A673 (cell line): ENCODE results near the gene P4HB. TPM values are rescaled to one million over a fixed set of nuclear protein-coding genes. Genes with fewer than 3 reads are reported as not detected.

ENCODE experiments used
- BruUV-seq: library from RNA; stranded (reverse); fragments of 400-500 nt; replicated peaks from 2 replicates; lab custom pipeline; 2021; lab: Mats Ljungman, UMichigan
- CTCF ChIA-PET: fragments of 300-600 bp; sonication (Branson Sonifier 250); formaldehyde crosslinking; loops from one replicate; lab custom pipeline; 2022; ENCODE audit warnings: antibody characterized with exemption; lab: Charles Lee
- POLR2A ChIA-PET: fragments of 300-600 bp; sonication (Branson Sonifier 250); formaldehyde crosslinking; loops from one replicate; lab custom pipeline; 2022; ENCODE audit warnings: antibody characterized with exemption; ENCODE audit not compliant: low non-redundant PET; lab: Charles Lee
- DNase-seq: peaks from one replicate; pipeline ENCODE4 v3.0.0-alpha.2; 2015; ENCODE audit warnings: low spot score
- H3K27ac ChIP-seq: fragments of 200-600 bp; sonication (generic); 2 replicates; pipeline ENCODE4 v1.5.1; 2016; ENCODE audit warnings: mixed run types, low read depth, mild to moderate bottlenecking, mixed read lengths, antibody characterized with exemption, low read length; ENCODE audit not compliant: poor library complexity, severe bottlenecking
- H3K27me3 ChIP-seq: fragments of 200-600 bp; sonication (generic); replicated peaks from 2 replicates; pipeline ENCODE4 v1.6.1; 2017; ENCODE audit warnings: mixed run types, low read depth, mild to moderate bottlenecking, mixed read lengths, antibody characterized with exemption, low read length; ENCODE audit not compliant: insufficient read depth, poor library complexity
- H3K36me3 ChIP-seq: fragments of 200-600 bp; sonication (generic); 2 replicates; pipeline ENCODE4 v1.6.1; 2016; ENCODE audit warnings: mixed run types, mild to moderate bottlenecking, mixed read lengths, antibody characterized with exemption, low read length; ENCODE audit not compliant: insufficient read depth, poor library complexity, severe bottlenecking
- H3K4me1 ChIP-seq: fragments of 200-600 bp; sonication (generic); 2 replicates; pipeline ENCODE4 v1.6.1; 2017; ENCODE audit warnings: mixed run types, mild to moderate bottlenecking, mixed read lengths, antibody characterized with exemption, low read length; ENCODE audit not compliant: insufficient read depth, poor library complexity, severe bottlenecking
- H3K4me3 ChIP-seq: fragments of 200-600 bp; sonication (generic); 2 replicates; pipeline ENCODE4 v1.5.1; 2016; ENCODE audit warnings: low read depth, mixed run types, mild to moderate bottlenecking, mixed read lengths, low read length; ENCODE audit not compliant: poor library complexity, severe bottlenecking
- H3K9me3 ChIP-seq: fragments of 200-600 bp; sonication (generic); 2 replicates; pipeline ENCODE4 v1.6.1; 2016; ENCODE audit warnings: mixed run types, low read depth, mild to moderate bottlenecking, mixed read lengths, antibody characterized with exemption, low read length; ENCODE audit not compliant: poor library complexity, severe bottlenecking
- EZH2 ChIP-seq: fragments of 200-600 bp; sonication (generic); IDR thresholded peaks from 2 replicates; pipeline ENCODE4 v1.6.1; 2017; ENCODE audit warnings: borderline replicate concordance, low read depth, mild to moderate bottlenecking, mixed read lengths, antibody characterized with exemption, low read length; ENCODE audit not compliant: poor library complexity, severe bottlenecking
- intact Hi-C: fragments of 100-400 bp; cut with micrococcal nuclease; formaldehyde crosslinking; loops from one replicate; pipeline ENCODE4 v1.10.0; 2022; ENCODE audit not compliant: unreplicated experiment
- total RNA-seq: library from RNA; stranded (reverse); gene quantifications from 2 replicates; pipeline ENCODE4 v1.2.3, GENCODE V29; 2021
- TF ChIP-seq, protein P1 (sequence below): fragments of 300-800, 200-600 bp; sonication (generic); conservative IDR thresholded peaks from 2 replicates; pipeline ENCODE4 v1.5.1; 2017; ENCODE audit warnings: low read depth, mild to moderate bottlenecking, antibody characterized with exemption, low read length, moderate library complexity, mixed read lengths

Gene P4HB
- total RNA-seq, 1 experiment from 2014 or later: 503 TPM

DNA sequence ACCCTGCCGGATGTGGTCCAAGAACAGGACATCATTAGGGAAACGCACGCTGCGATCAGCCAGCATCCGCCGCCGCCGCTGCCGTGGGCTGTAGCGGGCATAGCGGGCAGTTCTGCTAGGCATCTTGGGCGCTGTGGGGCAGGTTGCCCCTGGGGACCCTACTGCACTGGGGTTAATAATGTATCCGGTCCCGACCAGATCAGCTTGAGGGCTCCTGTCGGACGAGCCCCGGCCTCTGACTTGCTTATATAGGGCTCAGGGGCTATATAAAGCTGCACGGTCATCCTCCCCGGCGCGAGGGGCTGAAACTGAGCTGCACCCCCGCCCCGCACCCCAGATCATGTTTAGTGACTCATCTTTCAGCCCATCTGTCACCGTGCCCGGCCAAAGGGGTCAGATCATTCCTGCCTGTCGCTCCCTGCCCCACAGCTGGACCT, 25.5 kb downstream of the P4HB start, which contains the start of gene PPP1R27:
TSS of gene PPP1R27 (minus strand) at position 220 of the 437 bp plus-strand sequence. CDS start at position 123, 97 bp downstream.
- no TSS peak for BruUV-seq
- Histone ChIP-seq H3K27me3 (no peaks in the 10 kb centered on the region), H3K4me3 (peak within 1 kb of the TSS; percentile 76), H3K27ac (peak within 1 kb of the TSS; percentile 98), H3K4me1 (peaks cover 9% of the 10 kb centered on the region), H3K36me3 (no peaks in the 10 kb centered on the region), H3K9me3 (no peaks in the 10 kb centered on the region)
- CTCF ChIA-PET: no interaction called here
- POLR2A ChIA-PET: interaction anchor here (0.6 kb wide), 1 partner anchor 215 kb away, joined by 3 read pairs; no protein-coding TSS in a partner anchor
- no peak for TF ChIP-seq EZH2
- TF ChIP-seq, protein P1, sequence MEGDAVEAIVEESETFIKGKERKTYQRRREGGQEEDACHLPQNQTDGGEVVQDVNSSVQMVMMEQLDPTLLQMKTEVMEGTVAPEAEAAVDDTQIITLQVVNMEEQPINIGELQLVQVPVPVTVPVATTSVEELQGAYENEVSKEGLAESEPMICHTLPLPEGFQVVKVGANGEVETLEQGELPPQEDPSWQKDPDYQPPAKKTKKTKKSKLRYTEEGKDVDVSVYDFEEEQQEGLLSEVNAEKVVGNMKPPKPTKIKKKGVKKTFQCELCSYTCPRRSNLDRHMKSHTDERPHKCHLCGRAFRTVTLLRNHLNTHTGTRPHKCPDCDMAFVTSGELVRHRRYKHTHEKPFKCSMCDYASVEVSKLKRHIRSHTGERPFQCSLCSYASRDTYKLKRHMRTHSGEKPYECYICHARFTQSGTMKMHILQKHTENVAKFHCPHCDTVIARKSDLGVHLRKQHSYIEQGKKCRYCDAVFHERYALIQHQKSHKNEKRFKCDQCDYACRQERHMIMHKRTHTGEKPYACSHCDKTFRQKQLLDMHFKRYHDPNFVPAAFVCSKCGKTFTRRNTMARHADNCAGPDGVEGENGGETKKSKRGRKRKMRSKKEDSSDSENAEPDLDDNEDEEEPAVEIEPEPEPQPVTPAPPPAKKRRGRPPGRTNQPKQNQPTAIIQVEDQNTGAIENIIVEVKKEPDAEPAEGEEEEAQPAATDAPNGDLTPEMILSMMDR: no peak
- intact Hi-C loops: no loop called here
- no peak for DNase-seq

GRCh38 chr17:81833921-81834830, 26.2 kb downstream of the P4HB start:
- no peak for DNase-seq
- TF ChIP-seq, protein P1: no peak
- TF ChIP-seq EZH2: no peak
- ChIA-PET CTCF (no interaction called here), POLR2A (interaction anchor here (0.6 kb wide), 1 partner anchor 216 kb away, joined by 3 read pairs; no protein-coding TSS in a partner anchor)
- BruUV-seq: no TSS peak
- Histone ChIP-seq H3K36me3 (no peaks in the 10 kb centered on the region), H3K27ac (peak overlapping the region; percentile 98), H3K4me1 (peaks cover 9% of the 10 kb centered on the region), H3K27me3 (no peaks in the 10 kb centered on the region), H3K9me3 (no peaks in the 10 kb centered on the region), H3K4me3 (peak overlapping the region; percentile 76)
- intact Hi-C loops: no loop called here

GRCh38 chr17:81833160-81833920, 27.0 kb downstream of the P4HB start, which contains the start of gene MCRIP1:
MCRIP1 (minus strand) TSS chr17:81833291; CDS start chr17:81824506, 8,785 bp downstream.
- Histone ChIP-seq H3K27me3 (no peaks in the 10 kb centered on the region), H3K36me3 (no peaks in the 10 kb centered on the region), H3K4me3 (peak within 1 kb of the TSS; percentile 86), H3K9me3 (no peaks in the 10 kb centered on the region), H3K4me1 (peaks cover 9% of the 10 kb centered on the region), H3K27ac (peak within 1 kb of the TSS; percentile 98)
- BruUV-seq: TSS peak; percentile 84
- TF ChIP-seq EZH2: no peak
- TF ChIP-seq, protein P1: no peak
- POLR2A ChIA-PET: interaction anchor here (0.6 kb wide), 1 partner anchor 528 kb away, joined by 4 read pairs; no protein-coding TSS in a partner anchor
- CTCF ChIA-PET: no interaction called here
- intact Hi-C loops: no loop called here
- DNase-seq: peak; percentile 97
